ENCODE data around the gene CADM2.

Gene CADM2

DNA sequence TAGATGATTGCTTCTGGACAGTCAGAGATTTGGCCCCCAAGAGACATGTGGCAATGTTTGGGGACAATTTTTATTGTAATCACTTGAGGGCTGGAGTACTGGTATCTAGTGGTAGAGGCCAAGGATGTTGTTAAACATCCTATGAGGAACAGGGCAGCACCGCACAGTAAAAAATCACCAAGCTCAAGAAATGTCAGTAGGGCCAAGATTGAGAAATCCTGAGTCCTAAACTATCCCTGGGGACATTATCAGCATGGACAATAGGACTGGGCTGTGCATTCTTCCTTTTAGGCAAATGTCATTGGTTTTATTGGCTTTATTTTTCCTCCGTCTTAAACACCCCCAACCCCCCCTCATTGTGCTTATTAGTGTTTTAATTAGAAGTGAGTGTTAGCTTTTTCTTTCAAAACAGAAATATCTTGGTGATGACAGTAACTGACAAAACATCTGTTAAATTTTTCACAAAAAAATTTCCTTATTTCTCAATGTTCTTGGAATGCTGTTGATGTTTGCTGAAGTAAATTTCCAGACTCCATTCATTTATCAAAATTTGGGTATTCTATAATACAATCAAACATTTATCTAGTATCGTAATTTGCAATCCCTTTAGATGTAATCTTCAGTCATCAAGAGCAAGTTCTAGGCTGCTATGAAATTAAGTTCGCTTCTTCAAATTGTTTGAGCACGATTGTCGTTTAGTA is 1087.8 kb downstream of the CADM2 start:
- no peak for DNase-seq

DNA sequence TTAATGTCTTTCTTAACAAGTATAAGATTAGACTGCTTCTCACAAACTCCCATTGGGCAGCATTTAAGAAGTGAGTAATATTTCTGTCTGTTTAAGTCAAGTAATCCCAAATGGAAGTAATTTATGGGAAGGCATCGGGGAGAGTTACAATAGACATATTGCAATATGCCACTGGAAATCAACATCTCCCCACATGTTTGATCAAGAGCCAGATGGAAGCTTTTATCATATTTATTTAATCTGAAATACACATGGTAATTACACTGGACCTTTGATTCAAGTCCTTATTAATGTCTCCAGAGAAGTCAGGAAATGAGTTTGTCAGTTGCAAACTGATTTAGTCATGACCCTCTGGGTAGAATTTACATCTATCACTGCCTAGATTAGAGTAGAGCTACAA is 1088.4 kb downstream of the CADM2 start:
- no peak for DNase-seq

DNA sequence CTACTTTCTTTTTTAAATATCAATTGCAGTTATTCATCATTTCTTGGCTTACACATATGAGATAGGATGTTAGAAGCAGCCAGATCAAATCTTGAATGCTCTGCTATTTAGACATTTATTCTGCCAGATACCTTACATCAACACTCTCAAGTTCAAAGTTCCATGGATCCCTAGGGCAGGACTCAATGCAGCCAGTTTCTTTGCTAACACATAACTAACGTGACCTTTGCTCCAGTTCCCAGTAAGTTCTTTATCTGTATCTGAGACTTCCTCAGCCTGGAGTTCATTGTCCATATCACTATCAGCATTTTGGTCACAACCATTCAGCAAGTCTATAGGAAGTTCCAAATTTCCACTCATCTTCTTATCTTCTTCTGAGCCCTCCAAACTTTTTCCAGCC is 1092.3 kb downstream of the CADM2 start:
- no peak for DNase-seq

DNA sequence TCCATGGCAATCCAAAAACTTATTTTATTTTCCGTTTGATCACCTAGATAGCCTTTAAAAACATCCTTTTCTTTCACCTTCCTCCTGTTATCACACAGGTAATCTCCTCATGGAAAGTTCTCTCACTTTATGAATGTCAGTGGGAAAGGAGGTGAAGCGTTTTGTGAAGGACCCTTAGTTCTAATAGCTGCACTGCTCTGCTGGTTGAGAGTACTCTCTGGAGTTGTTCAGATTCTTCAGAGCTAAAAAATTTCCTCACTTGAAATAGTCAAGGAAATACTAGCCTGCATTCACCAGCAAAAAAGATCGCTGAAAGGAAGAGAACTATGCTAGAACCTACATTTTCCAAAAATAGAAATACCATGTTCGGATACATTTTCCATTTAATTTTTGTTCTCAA is 1097.2 kb downstream of the CADM2 start:
- DNase-seq, result no peak

DNA sequence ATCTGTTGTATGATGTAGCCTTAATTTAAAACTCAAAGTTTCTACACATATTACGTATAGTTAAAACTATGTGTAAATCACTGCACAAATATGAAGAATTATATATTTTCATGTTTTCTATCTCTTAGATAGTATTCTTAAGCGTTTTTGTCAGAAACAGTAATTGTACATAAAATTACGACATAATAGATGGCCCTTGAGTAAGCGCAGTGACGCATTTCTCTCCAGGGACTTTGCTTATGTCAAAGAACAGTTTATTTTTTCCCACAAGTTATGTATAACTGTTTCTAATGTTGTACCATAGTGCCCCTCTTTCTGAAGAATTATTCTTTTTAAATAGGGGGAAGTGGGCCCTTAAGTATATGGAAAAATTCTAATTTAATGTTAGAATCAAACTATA is 1098.2 kb downstream of the CADM2 start:
- DNase-seq, result no peak

DNA sequence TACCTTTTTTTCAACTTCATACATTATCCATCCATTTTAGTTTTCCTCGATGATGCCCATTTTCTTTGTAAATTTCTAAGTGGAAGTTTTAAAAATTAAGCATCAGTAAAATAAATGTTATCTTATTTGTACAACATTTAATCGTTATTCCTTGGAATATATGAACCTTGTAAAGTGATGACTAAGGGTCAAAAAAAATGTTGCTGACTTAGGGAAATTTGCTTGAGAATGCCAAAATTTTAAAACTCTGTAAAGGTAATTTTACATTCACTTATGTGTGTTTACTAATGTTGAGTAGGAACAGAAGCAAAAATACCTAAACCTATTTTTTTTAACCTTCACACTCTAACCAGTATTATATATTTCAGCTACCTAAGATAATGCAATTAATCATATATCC is 1115.0 kb downstream of the CADM2 start:
- DNase-seq, result no peak

DNA sequence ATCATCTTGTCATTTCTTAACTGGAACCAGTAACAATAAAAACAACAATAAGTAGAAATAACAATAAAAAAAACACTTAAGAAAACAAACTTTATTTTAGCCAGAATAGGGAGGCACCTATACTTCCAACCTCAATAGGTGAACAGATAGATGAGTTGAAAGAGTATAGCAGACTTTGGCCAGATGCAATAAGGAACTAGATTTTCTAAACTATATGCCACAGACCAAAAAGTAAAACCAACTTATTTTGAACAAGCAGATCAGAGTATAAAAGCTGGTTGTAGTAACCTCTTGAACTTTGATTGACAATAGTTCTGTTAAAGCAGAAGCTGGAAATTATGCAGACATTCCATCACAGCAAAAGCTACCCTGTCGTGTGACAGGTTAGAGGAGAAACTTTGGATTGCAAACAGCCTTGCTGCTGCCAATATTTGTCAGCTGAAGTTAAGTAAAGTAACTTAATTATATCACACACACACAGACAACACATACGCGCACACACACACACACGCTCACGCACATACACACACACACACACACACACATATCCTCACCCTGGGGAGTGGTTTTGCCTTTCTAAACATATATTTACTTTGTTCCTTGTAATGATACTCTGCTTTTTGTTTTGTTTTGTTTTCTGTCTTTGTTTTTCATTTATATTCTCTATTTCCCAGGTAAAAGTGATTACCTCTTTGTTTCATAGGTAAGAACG is 1128.5 kb downstream of the CADM2 start:
- no peak for DNase-seq

DNA sequence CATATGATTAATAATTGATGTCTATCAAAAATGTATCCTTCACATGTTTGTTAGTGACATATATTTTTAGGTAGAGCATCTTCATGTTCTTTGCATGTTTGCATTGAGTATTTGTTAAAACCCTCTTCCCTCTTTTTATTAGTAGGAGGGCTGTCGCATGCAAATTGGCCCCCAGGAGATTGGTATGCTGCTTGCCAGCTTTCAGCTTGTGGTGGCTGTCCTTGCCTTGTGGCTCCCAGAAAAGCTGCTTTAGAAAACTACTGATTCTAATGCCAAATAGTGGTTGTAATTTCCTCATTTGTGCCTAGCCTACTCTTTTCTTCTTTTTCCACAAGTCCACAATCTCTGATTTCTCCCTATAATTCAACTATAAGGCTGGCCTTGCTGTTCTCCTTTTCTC is 1145.4 kb downstream of the CADM2 start:
- DNase-seq, result no peak

DNA sequence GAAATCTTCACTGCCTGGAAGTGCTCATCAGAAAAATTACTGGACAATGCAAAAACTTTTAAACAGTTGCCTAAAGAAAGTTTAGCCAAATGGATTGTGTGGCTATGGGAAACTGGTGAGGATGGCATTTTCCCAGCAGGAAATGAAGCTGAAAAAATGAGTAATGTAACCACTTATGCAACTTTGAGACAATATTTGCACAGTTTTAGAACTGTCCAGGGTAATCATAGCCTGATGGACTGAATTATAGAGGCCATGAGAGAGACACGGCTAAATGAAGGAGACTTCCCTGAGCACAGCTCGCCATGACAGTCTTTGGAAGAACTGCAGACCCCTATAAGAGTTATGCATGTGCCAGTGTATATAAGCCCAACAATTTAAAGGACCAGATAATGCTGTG is 1150.6 kb downstream of the CADM2 start:
- DNase-seq, result no peak
